ENCODE measurements around the gene DDX1.

Gene DDX1

GRCh38 chr2:15652801-15653200, 61.1 kb downstream of the DDX1 start:
- no peak overlapping the region for H3K27ac ChIP-seq
- TF ChIP-seq CTCF (conservative IDR thresholded peaks at IDR 0.05): no peak

- no peak for TF ChIP-seq CTCF (conservative IDR thresholded peaks at IDR 0.05)
- H3K27ac ChIP-seq: no peak overlapping the region
Measured at GRCh38 chr2:15653806-15654726, 62.4 kb downstream of the DDX1 start.

GRCh38 chr2:15654727-15655073, 63.0 kb downstream of the DDX1 start:
- TF ChIP-seq CTCF (conservative IDR thresholded peaks at IDR 0.05): no peak
- H3K27ac ChIP-seq: no peak overlapping the region

- no peak for TF ChIP-seq CTCF (conservative IDR thresholded peaks at IDR 0.05)
Measured at GRCh38 chr2:15655123-15655887, 63.6 kb downstream of the DDX1 start.

GRCh38 chr2:15656090-15656489, 64.4 kb downstream of the DDX1 start:
- H3K27ac ChIP-seq: no peak overlapping the region
- no peak for TF ChIP-seq CTCF (conservative IDR thresholded peaks at IDR 0.05)

More at GRCh38 chr2:15655123-15655887, 63.6 kb downstream of the DDX1 start:
- no peak overlapping the region for H3K27ac ChIP-seq

- no peak overlapping the region for H3K27ac ChIP-seq
- TF ChIP-seq CTCF (conservative IDR thresholded peaks at IDR 0.05): no peak
Measured at GRCh38 chr2:15657759-15658158, 66.1 kb downstream of the DDX1 start.

GRCh38 chr2:15658911-15659310, 67.2 kb downstream of the DDX1 start:
- H3K27ac ChIP-seq: no peak overlapping the region
- no peak for TF ChIP-seq CTCF (conservative IDR thresholded peaks at IDR 0.05)

All from VCaP (cell line).